ENCODE measurements around the gene MICU1. TPM values are rescaled to one million over a fixed set of nuclear protein-coding genes. Genes with fewer than 3 reads are reported as not detected.
A peak's percentile ranks its signal among the peaks of the same experiment; 100 is the strongest.

The MICU1 gene
- total and polyA plus RNA-seq, 3 donors from 2014 or later: 34.7 to 42.7 (median 38.9) TPM

- WGBS, 2 donors: 82 to 89% methylated on average over 1 of the region's 1 CpG
- TF ChIP-seq POLR2A (IDR thresholded peaks at IDR 0.05): no peak
- no peak for TF ChIP-seq CTCF (IDR thresholded peaks at IDR 0.05)
- DNase-seq: no peak
These were observed 201.3 kb downstream of the MICU1 start for GRCh38 chr10:72424561-72424960.

GRCh38 chr10:72423426-72423825, 202.5 kb downstream of the MICU1 start:
- Histone ChIP-seq H3K27me3 (no peaks in the 10 kb centered on the region), H3K4me1 (peaks cover 21% of the 10 kb centered on the region), H3K27ac (peak overlapping the region in 1 of 2 donors; percentile 2), H3K4me3 (no peak overlapping the region), H3K9me3 (no peaks in the 10 kb centered on the region), H3K36me3 (ENCODE audit: low read depth, missing control alignments) (no peaks in the 10 kb centered on the region)
- intact Hi-C loops (cut with DNase I; ENCODE audit: low total_unique reads): no loop called here
- no peak for DNase-seq
- TF ChIP-seq CTCF (IDR thresholded peaks at IDR 0.05) (no peak), POLR2A (IDR thresholded peaks at IDR 0.05) (no peak)
- 87 to 90% methylated on average over 3 of the region's 3 CpGs for WGBS, 2 donors

More at GRCh38 chr10:72424561-72424960, 201.3 kb downstream of the MICU1 start:
- intact Hi-C loops (cut with DNase I; ENCODE audit: low total_unique reads): no loop called here
- no peaks in the 10 kb centered on the region for H3K27me3 ChIP-seq
- H3K4me3 ChIP-seq: no peak overlapping the region
- H3K9me3 ChIP-seq: no peaks in the 10 kb centered on the region
- H3K36me3 ChIP-seq (ENCODE audit: low read depth, missing control alignments): no peaks in the 10 kb centered on the region
- H3K4me1 ChIP-seq: peaks cover 21% of the 10 kb centered on the region
- peak overlapping the region; percentile 48 to 68 for H3K27ac ChIP-seq

GRCh38 chr10:72421885-72422540, 203.9 kb downstream of the MICU1 start:
- no peaks in the 10 kb centered on the region for H3K36me3 ChIP-seq (ENCODE audit: low read depth, missing control alignments)
- H3K27ac ChIP-seq: no peak overlapping the region
- H3K4me3 ChIP-seq: no peak overlapping the region
- no peak for DNase-seq
- no peaks in the 10 kb centered on the region for H3K9me3 ChIP-seq
- intact Hi-C loops (cut with DNase I; ENCODE audit: low total_unique reads): no loop called here
- peaks cover 15% of the 10 kb centered on the region for H3K4me1 ChIP-seq
- TF ChIP-seq CTCF (IDR thresholded peaks at IDR 0.05) (no peak), POLR2A (IDR thresholded peaks at IDR 0.05) (no peak)
- H3K27me3 ChIP-seq: no peaks in the 10 kb centered on the region
- 92 to 96% methylated on average over 1 of the region's 1 CpG for WGBS, 2 donors

GRCh38 chr10:72419241-72419640, 206.6 kb downstream of the MICU1 start:
- Histone ChIP-seq H3K27ac (no peak overlapping the region), H3K9me3 (no peaks in the 10 kb centered on the region), H3K27me3 (no peaks in the 10 kb centered on the region), H3K4me3 (no peak overlapping the region), H3K4me1 (peaks cover 4% of the 10 kb centered on the region), H3K36me3 (ENCODE audit: low read depth, missing control alignments) (no peaks in the 10 kb centered on the region)
- intact Hi-C loops (cut with DNase I; ENCODE audit: low total_unique reads): no loop called here
- TF ChIP-seq CTCF (IDR thresholded peaks at IDR 0.05): no peak
- TF ChIP-seq POLR2A (IDR thresholded peaks at IDR 0.05): no peak
- DNase-seq: no peak
- 91 to 96% methylated on average over 2 of the region's 2 CpGs for WGBS, 2 donors

GRCh38 chr10:72418679-72419078, 207.2 kb downstream of the MICU1 start:
- no peaks in the 10 kb centered on the region for H3K27me3 ChIP-seq
- no peak overlapping the region for H3K27ac ChIP-seq
- no peak overlapping the region for H3K4me3 ChIP-seq
- intact Hi-C loops (cut with DNase I; ENCODE audit: low total_unique reads): no loop called here
- no peak for DNase-seq
- no peaks in the 10 kb centered on the region for H3K4me1 ChIP-seq
- WGBS, 2 donors: 64 to 70% methylated on average over 3 of the region's 3 CpGs
- H3K36me3 ChIP-seq (ENCODE audit: low read depth, missing control alignments): no peaks in the 10 kb centered on the region
- TF ChIP-seq CTCF (IDR thresholded peaks at IDR 0.05) (no peak), POLR2A (IDR thresholded peaks at IDR 0.05) (no peak)
- no peaks in the 10 kb centered on the region for H3K9me3 ChIP-seq
